Measurements from ENCODE around the gene NCOA5.
A peak's percentile ranks its signal among the peaks of the same experiment; 100 is the strongest.

Gene NCOA5

DNA sequence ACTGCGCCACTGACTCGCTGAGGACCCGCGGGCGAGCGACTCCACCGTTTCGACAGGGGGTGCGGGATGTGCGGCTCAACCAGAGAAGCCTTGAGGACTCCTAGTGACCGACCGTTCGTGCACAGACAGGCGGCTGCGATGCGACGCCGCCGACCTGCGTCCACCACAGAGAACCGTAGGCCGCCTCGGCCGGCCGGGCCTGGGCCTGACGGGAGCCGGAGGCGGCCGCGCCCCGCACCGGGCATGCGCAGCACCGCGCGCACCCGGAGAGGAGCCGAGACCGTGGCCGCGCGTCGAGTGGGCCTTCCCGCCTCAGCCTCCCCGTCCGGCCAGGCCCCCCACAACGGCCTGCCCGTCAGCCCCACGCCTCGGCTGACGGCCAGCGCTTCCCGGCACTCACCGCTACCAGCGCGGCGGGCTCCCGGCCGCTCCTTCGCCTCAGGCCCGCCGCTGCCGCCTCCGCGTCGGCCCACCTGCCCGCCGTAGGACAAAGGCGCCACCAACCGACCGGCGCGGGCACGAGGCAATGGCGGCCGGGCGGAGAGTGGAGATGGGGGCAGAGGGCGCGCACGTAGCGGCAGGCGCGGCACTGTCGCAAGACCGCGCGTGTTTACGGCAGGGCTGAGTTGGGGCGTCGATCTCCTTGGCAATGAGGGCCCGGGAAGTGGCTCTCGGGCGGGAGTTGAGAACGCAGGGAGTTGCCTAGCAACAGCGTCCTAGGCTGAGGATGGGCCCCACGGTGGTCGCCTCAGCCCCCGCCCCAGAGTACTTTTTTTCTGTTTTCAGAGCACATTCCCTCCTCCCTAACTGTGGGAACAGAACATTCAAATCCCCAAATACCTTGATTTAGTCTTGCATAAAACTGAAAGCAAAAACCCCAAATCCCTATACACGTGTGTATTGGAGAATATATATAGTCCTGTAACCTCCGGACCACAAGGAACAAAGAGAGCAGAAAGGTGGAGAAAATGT is at the start of gene NCOA5:
NCOA5 (minus strand) TSS at position 546 of the 972 bp plus-strand sequence. CDS start 10,538 bp downstream, outside the sequence.
- DNase-seq = peak; percentile 95

DNA sequence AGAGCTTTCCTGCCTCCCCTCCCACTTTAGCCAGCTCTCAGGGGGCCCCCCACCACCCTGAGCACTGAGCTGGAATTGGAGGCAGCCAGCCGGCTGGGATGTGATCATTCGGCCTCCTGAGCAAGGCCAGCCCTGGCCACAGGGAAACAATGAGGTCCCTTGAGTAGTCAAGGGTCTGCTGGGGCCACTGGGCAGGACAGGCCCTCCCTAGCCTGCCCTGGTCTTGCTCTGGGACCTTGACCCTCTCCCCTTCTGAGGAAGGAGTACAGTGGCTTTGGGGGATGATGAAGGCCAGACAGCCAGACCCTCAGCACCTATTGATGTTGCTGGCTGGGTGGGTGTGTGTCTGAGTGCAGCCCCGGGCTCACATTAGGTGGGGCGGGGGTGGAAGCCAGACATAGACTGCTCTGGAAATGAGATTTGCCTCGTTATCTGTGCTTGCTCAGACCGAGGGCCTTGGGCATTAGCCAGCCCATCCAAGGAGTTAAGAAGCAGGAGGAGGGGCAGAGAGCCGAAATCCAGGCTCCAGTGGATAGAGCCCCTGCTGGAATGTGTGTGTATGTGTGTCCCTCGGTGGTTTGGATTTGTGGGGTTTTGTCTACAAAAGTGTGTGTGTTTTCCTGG is 49.6 kb upstream of the NCOA5 start:
- DNase-seq = no peak

DNA sequence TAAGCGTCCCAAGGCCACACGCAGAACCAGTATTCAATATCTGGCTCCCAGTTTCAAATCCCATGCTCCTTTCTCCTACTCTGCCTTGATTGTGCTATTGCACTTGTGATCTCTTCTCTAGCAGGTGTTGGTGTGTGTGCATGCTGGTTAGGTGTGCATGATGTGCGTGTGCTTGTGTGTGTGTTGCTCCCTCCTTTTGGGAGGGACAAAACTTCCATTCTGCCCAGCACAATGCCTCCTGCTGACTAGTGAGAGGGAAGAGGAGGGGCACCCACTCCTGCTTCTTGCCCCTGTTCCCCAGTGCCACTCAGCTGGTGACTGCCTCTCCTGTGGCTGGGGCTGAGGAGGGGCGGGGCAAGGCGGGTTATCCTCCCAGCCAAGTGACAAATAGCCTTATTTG is 48.1 kb upstream of the NCOA5 start:
- DNase-seq = no peak

DNA sequence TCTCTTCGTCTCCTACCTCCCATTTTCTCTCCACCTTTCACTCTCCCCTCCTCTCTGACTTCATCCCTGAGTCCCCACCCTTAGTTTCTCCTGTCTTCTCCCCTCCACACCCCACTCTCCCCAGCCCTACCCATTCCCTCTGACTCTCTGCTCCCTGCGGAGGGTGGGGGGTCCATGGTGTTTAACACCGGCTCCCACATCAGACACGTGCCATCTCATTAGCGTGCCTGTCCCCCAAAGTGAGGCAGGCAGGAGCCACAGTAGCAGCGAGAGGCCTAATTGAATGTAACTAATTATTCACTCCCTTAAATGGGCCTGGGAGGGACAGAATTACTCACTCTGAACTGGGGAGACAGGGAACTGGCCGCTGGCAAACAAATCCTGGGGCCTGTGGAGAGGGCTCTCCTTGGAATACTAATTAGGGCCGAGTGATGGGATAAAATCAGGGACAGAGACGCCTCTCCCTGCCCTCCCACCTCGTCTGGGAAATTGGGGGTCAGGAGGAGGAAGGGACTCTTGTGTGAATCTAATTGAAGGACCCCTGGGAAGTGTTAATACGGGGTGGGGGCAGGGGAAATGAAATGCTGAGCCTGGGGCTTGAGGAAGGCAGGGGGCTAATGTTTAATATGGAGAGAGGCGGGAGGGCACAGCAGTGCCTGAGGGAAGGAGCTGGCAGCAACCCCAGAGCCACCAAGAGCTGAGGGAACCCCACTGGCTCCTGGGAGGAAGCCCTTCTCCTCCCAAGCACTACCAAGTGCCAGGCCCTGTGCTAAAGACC is 46.3 kb upstream of the NCOA5 start:
- no peak for DNase-seq

DNA sequence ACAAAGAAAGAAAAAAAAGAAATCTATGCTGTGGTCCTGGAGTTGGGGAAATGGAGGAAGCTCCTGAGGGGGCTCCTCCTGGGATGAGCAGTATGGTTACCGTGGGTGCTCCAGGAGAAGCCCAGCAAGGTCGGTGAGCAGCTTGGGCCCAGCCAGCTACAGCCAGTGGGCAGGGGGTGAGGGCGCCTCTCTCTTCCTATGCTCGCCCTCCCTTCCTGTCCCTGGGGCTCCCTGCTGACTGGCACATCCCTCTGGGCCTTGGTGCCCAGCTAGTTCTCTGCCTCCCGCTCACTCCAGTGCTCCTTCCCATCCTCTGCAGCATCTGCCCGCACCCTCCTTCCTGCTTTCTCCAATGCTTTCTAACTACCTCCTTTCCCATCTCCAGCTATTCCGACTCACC is 45.0 kb upstream of the NCOA5 start:
- no peak for DNase-seq

DNA sequence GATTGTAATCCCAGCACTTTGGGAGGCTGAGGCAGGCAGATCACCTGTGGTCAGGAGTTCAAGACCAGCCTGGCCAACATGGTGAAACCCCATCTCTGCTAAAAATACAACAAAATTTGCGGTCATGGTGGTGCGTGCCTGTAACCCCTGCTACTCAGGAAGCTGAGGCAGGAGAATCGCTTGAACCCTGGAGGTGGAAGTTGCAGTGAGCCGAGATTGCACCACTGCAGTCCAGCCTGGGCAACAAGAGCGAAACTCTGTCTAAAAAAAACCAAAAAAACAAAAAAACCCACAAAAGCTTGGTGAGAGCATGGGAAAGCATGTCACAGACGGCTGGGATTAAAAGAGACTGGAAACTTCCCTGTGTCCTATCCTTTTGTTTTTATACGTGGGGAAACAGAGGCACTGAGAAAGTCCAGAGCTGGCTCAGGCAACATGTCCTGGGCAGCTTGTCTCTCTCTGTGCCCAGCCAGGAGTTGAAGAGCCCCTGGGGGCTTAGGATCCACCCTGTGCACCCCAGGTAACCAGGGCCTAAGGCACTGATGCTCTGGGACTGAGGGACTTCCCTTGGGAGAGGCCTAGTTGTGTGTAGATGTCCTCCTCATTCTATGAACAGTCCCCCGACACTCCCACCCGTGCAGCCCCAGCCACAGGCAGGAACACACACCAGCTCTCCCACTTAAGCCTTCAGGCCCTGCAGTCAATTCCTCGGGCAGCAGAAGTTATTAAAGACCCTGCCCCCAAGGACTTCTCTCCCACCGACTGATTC is 44.3 kb upstream of the NCOA5 start:
- no peak for DNase-seq

DNA sequence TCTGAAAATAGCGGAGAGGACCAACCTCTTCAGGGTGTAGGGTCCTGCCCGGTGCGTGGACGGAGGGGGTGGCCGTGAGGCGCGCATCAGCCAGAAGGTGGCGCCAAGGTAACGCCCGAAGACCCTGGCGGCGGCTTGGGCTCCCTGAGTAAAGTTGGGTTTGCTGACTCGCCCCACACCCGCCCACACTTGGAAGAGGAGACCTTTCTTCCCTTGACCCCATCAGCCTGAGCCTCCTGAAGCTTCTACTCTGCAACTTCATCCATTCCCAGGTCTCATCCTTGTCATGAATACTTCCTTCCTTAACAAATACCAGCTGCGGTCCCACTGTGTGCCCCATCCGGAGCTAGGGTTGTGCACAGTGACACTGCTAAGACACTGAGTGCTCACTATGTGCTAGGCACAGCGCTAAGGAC is 43.0 kb upstream of the NCOA5 start:
- DNase-seq = peak; percentile 45 to 59

DNA sequence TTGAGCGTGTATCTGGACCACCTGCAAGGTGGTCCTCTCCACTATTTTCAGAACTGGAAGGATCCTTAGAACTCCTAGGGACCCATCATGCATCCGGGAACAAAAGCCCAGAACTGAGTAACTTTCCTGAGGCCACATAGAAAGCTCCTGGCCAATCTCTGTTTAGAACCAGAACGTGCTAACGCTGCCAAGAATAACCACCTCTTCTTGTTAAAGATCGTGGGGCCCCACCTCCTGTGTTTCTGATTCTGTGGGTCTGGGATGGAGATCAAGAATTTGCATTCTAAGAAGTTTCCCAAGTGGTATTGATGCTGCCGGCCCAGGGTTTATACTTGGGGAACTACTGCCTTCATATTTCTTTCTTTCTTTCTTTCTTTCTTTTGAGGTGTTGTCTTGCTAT is 41.6 kb upstream of the NCOA5 start:
- no peak for DNase-seq

DNA sequence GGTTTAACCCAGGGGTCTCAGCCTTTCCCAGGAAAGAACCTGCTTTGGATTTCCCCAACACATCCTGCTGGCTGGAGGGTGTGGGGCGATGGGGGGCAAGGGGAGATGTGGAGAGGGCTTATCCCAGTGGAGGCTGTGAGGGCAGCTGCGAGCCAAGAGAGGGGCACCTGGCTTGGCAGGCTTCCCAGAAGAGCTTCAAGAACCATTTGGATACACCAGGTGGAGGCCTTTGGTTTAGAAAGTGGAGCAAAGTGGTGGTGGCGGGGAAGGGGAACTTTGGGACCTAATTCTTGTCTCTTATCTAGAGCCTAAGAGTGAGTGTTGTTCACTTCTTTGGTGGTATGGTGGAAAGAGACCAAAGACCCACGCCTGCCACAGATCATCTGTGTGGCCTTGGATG is 40.8 kb upstream of the NCOA5 start:
- no peak for DNase-seq

DNA sequence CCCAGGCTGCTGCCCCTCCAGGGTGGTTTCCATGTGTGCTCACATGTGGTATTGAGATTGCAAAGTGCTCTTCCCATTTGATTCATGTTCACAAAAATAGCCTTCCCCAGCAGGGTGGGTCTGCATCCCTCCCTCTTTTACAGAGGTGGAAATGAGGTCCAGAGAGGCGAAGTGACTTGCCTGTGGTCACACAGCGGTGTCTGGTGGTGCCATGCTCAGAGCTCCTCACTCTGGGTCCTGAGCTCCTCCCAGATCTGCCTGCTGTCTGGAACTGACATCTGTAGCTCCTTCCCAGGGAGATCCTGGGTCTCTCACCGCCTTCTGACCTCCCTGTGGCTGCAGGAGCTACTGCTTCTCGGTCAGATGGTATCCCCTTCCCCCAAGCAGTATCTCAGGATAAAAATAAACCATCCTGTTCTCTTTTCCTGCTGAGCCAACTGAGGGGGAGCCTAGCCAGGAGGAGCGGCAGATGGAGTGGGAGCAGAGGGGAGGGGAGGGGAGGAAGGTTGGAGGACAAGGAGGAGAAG is 40.3 kb upstream of the NCOA5 start:
- DNase-seq = no peak

DNA sequence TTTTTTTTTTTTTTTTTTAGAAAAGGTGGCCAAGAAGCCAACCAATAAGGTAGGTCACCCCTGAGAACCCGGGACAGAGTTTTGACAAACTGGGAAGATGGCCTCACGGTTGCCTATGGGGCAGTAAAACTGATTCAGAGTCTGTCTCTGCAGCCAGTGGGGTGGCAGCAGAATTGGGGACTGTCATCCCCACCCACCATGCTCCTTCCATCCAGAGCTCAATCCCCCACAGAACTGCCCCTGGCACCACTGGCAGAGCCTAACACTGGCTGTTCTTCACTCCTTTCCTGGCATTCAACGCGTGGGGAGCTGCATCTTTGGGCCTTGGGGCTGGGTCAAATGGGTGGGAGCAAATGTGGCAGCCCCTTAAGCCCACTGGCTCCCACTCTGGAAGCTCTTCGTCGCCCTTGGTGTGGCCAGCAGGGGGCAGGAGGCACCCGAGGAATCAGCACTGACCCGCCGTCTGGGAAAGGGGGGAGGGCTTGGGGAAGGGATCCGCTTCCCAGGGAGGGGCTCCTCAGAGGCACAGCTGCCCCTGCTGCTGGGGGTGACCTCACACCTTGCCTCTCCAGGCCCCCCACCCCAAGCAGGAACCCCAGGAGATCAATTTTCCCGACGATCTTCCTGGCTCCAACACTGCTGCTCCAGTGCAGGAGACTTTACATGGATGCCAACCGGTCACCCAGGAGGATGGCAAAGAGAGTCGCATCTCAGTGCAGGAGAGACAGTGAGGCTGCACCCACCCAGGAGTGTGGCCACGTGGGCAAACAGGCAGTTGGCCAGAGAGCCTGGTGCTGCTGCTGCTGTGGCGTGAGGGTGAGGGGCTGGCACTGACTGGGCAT is 38.8 kb upstream of the NCOA5 start:
- DNase-seq = no peak

DNA sequence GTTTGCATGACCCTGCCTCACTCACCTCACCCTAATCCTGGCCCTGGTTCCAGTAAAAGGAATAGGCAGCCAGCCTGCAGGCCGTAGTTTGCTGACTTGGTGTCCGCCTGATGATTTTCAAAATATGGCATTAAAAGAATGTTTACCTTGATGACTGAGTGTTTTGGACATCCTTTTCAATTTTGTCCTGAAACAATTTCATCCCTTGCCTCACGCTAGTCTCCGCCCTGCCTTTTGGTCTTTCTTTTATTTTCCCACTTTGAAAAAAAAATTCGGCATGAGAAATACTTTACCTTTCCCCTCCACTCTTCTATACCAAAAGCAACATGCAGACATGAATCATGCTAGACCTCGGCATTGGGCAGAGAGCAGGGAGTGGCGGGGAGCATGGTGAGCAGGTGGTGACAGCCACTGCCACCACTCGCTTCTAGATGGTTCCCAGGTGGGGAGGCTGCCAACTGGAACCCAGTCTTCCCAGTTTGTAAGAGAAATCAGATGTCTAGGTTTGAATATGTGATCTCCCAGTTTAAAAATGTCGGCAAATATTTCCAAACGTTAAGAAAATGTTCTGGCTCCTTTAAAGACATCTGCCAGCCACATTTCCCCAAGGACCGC is 37.7 kb upstream of the NCOA5 start:
- DNase-seq = no peak

DNA sequence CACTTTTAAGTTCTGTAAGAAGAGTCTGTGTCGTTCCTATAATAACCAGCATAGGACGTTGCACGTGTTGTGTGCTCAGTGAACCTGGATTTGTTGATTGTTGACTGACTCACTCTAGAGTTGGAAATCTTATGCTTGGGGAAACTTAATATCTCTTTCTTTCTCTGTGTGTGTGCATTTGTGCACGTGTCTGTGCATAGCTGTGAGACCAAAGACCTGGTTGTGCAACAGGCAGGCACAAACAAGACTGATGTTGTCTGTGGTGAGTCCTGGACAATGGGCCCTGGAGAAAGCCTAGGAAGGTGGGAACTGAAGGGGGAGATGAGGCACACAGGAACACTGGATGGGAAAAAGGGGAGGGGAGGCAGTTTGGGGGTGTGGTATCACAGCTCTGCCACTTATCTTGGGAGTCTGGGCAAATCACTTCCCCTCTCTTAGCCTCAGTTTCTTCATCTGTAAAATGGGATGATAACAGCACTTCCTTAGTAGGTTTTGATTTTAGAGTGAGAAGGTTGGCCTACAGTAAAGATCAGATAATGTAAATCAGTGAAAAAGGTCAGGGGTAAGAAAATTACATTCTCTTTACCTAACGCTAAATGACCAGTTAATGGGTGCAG is 36.8 kb upstream of the NCOA5 start:
- no peak for DNase-seq

DNA sequence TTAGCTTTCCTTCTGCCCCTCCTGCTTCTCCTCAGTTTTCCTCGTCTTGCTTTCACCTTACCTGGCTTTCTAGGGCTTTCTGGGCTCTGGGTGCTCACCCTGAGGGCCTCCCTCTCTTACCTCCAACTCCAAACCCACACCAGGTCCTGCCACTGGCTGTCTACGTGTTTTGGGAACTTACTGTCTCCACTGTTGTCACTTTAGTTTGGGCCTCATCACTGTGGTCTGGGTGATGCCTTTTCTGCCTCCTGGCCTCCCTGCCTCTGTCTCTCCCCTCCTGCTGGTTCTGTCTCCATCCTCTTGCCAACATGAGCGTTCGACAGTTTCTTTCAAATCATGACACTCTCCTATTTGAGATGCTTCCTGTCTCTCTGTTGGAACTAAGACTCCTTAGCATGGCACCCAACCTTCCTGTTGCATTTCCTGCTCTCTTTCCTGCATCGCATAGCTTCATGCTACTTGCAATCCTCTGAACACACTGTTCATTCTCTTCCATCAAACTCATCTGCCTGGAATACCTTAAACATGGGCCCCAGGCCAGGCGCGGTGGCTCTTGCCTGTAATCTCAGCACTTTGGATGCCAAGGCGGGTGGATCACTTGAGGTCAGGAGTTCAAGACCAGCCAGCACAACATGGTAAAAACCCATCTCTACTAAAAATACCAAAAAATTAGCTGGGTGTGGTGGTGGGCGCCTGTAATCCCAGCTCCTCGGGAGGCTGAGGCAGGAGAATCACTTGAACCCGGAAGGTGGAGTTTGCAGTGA is 33.9 kb upstream of the NCOA5 start:
- DNase-seq = no peak

DNA sequence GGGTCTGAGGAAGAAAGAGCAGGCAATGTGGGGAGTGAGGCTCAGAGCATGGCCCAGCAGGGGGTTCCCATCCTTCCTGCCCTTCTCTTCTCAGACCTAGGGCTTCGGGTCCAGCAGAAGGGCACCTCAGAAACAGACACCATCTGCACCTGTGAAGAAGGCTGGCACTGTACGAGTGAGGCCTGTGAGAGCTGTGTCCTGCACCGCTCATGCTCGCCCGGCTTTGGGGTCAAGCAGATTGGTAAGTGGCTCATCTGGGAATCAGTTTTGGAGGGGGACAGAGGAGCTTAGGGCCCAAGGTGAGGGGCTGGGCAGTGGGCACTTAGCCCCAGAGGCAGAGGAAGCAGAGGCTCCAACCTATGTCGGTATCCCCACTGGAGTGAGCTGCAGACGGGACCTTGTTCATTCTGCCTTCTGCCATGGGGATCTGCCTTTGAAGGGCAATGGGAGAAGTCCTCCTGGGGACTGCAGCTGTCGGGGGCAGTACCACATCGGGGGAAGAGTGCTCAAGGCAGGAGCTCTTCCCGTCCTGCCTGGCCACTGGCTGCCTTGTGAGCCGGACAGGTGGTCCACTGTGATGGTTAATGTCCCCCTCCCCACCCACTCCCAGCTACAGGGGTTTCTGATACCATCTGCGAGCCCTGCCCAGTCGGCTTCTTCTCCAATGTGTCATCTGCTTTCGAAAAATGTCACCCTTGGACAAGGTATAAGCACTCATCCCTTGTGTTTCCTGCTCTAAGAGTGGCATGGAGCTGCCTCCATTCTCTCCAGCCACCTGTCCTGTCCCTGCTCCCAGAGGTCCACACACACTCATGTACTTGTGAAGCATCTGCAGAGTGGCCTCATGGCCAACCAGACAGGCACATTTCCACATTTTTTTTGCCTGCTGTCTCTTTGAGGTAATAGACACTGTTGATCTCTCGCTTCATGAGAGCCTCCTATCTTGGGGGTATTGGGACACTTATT is 33.0 kb upstream of the NCOA5 start:
- no peak for DNase-seq

DNA sequence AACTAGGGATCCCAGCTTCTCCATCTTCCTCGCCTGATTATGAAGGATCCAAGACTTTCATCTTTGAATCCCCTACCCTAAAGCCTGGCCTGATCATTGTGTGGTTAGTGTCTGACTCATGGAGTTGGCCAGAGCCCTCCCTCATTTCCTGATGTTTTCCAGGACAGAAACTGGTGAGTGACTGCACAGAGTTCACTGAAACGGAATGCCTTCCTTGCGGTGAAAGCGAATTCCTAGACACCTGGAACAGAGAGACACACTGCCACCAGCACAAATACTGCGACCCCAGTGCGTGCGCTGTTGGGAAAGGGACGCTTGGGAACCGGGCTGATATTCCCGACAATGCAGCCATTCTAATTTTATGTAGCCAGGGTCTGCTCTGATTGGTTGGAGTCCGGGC is 32.3 kb upstream of the NCOA5 start:
- no peak for DNase-seq

DNA sequence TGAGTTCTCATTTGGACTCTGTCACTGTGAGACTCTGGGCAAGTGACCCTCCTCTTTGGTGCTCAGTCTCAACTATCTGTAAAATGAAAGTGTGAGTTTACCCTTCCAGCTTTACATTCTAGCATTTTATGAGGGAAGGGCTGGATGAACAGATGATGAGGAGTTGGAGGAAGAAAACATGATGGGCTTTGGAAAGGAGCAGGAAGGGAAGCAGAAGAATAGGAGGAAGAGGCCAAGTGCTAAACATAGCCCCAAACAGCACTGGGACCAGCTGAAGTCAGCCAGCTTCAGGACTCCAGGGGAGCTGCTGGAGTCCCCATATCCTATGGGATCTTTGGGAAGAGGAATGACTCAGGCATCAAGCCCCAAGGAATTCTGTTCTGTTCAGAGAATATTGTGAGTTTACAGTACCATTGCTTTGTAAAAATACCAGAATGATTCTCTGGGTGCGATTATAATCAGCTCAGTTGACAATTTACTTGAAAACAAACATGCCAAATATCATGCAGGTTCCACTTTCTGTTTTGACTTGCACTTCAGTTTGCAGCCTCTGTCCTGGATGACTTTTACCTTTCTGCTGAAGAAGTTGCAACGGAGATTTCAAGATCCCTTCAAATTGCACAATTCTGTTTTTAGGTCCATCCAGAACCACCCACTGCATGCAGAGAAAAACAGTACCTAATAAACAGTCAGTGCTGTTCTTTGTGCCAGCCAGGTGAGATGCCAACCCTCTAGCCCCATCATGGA is 31.6 kb upstream of the NCOA5 start:
- no peak for DNase-seq

DNA sequence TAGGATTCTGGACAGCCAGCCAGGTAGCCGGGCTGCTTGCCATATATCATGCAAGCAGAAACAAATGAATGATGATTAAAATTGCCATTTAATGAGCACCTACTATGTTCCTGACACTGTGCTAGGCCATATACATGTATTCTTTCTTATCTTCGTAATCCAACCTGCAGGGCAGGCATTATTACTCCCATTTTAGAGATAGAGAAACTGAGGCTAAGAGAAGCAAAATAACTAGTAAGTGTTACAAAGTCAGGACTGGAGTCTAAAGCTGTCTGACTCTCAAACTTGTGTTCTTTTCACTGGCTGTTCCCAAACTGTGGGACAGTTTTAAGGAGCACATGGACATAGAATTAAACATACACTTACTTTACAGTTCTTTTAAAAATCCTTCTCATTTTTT is 30.4 kb upstream of the NCOA5 start:
- DNase-seq = no peak

All from CD4-positive, alpha-beta T cell treated with Interleukin-4 for 1 hour (primary cell).